Glutamatergic neuron (in vitro differentiated cells): ENCODE results near the gene PROCA1. TPM values are rescaled to one million over a fixed set of nuclear protein-coding genes. Genes with fewer than 3 reads are reported as not detected.

Experiments
- DNase-seq: peaks from one replicate; pipeline ENCODE4 v3.0.0; 2022
- H3K27ac Mint-ChIP-seq: one replicate; pipeline ENCODE4 v1.8.0; 2020; ENCODE audit warnings: mild to moderate bottlenecking, mixed read lengths, inconsistent platforms; ENCODE audit not compliant: unreplicated experiment
- H3K27me3 Mint-ChIP-seq: one replicate; pipeline ENCODE4 v1.8.0; 2020; ENCODE audit warnings: mild to moderate bottlenecking, moderate library complexity, mixed read lengths, inconsistent platforms; ENCODE audit not compliant: unreplicated experiment
- H3K36me3 Mint-ChIP-seq: one replicate; pipeline ENCODE4 v1.8.0; 2020; ENCODE audit warnings: mild to moderate bottlenecking, mixed read lengths, inconsistent platforms; ENCODE audit not compliant: unreplicated experiment
- H3K4me1 Mint-ChIP-seq: one replicate; pipeline ENCODE4 v1.8.0; 2020; ENCODE audit warnings: mild to moderate bottlenecking, low read depth, mixed read lengths, inconsistent platforms; ENCODE audit not compliant: unreplicated experiment
- H3K4me3 Mint-ChIP-seq: one replicate; pipeline ENCODE4 v1.8.0; 2020; ENCODE audit warnings: mild to moderate bottlenecking, mixed read lengths, inconsistent platforms; ENCODE audit not compliant: unreplicated experiment
- H3K9me3 Mint-ChIP-seq: one replicate; pipeline ENCODE4 v1.8.0; 2020; ENCODE audit warnings: mild to moderate bottlenecking, moderate library complexity, mixed read lengths, inconsistent platforms; ENCODE audit not compliant: unreplicated experiment
- CTCF ChIP-seq: fragments of 200-600 bp; sonication (generic); IDR thresholded peaks from one replicate; pipeline ENCODE4 v1.5.0; 2021; ENCODE audit not compliant: partially characterized antibody, unreplicated experiment
- total RNA-seq: library from RNA; stranded (reverse); fragmentation: NEBNext Ultra II Directional; extraction: Animal tissue kit (Norgen Biotek cat#: 25700); gene quantifications from one replicate; pipeline ENCODE4 v1.2.1, GENCODE V29; 2021; ENCODE audit not compliant: unreplicated experiment

The PROCA1 gene
- total RNA-seq, 1 donor from 2014 or later, result 36.5 TPM

GRCh38 chr17:28746611-28747050 lies 34.9 kb upstream of the PROCA1 start:
- peaks cover 28% of the 10 kb centered on the region for H3K9me3 Mint-ChIP-seq
- peak overlapping the region; percentile 96 for H3K27ac Mint-ChIP-seq
- DNase-seq, result peak; percentile 82
- no peaks in the 10 kb centered on the region for H3K36me3 Mint-ChIP-seq
- peaks cover 17% of the 10 kb centered on the region for H3K4me1 Mint-ChIP-seq
- H3K4me3 Mint-ChIP-seq, result peak overlapping the region; percentile 90
- no peak for TF ChIP-seq CTCF
- H3K27me3 Mint-ChIP-seq, result peaks cover 32% of the 10 kb centered on the region

- Mint-ChIP-seq H3K36me3 (no peaks in the 10 kb centered on the region), H3K4me1 (peaks cover 22% of the 10 kb centered on the region), H3K4me3 (peak overlapping the region; percentile 90), H3K27me3 (peaks cover 32% of the 10 kb centered on the region), H3K27ac (peak overlapping the region; percentile 96), H3K9me3 (peaks cover 28% of the 10 kb centered on the region)
- no peak for TF ChIP-seq CTCF
- DNase-seq, result no peak
Measured at GRCh38 chr17:28745786-28746411, 34.2 kb upstream of the PROCA1 start.

- DNase-seq, result peak; percentile 85
- peak overlapping the region; percentile 96 for H3K27ac Mint-ChIP-seq
- no peaks in the 10 kb centered on the region for H3K36me3 Mint-ChIP-seq
- TF ChIP-seq CTCF, result no peak
- H3K4me1 Mint-ChIP-seq, result peaks cover 19% of the 10 kb centered on the region
- peak overlapping the region; percentile 90 for H3K4me3 Mint-ChIP-seq
- peaks cover 27% of the 10 kb centered on the region for H3K27me3 Mint-ChIP-seq
- peaks cover 28% of the 10 kb centered on the region for H3K9me3 Mint-ChIP-seq
Measured at GRCh38 chr17:28744972-28745785, 33.5 kb upstream of the PROCA1 start.

- Mint-ChIP-seq H3K9me3 (peaks cover 28% of the 10 kb centered on the region), H3K27me3 (peaks cover 27% of the 10 kb centered on the region), H3K4me1 (peaks cover 19% of the 10 kb centered on the region), H3K4me3 (peak overlapping the region; percentile 90), H3K36me3 (no peaks in the 10 kb centered on the region), H3K27ac (peak overlapping the region; percentile 96)
- peak; percentile 91 for DNase-seq
- no peak for TF ChIP-seq CTCF
Measured at GRCh38 chr17:28744104-28744971, 32.6 kb upstream of the PROCA1 start.
